Loucy (cell line): ENCODE measurements around the gene SMARCA1.

Experiments used
- H2AFZ ChIP-seq: fragments of 200-600 bp; sonication (generic); 2 replicates; pipeline ENCODE4 v1.6.0; 2016; ENCODE audit warnings: antibody characterized with exemption, mild to moderate bottlenecking, low read length, moderate library complexity
- H3F3A ChIP-seq: fragments of 200-600 bp; 2 replicates; pipeline ENCODE4 v1.6.0; 2016; ENCODE audit warnings: antibody characterized with exemption, low read depth, mild to moderate bottlenecking
- H3K27me3 ChIP-seq: fragments of 200-600 bp; sonication (generic); 2 replicates; pipeline ENCODE4 v1.6.1; 2014; ENCODE audit warnings: low read length, mild to moderate bottlenecking; ENCODE audit not compliant: insufficient read depth, poor library complexity, severe bottlenecking
- H3K36me3 ChIP-seq: fragments of 200-600 bp; sonication (generic); 2 replicates; pipeline ENCODE4 v1.6.1; 2016; ENCODE audit warnings: low read length; ENCODE audit not compliant: insufficient read depth
- H3K4me1 ChIP-seq: fragments of 200-600 bp; sonication (generic); 2 replicates; pipeline ENCODE4 v1.5.1; 2014; ENCODE audit warnings: low read length, mild to moderate bottlenecking; ENCODE audit not compliant: insufficient read depth, poor library complexity, severe bottlenecking
- H3K4me2 ChIP-seq: fragments of 200-600 bp; sonication (generic); 2 replicates; pipeline ENCODE4 v1.6.0; 2014; ENCODE audit warnings: antibody characterized with exemption, low read length, low read depth, mild to moderate bottlenecking; ENCODE audit not compliant: poor library complexity, severe bottlenecking
- H3K4me3 ChIP-seq: fragments of 200-600 bp; sonication (generic); 2 replicates; pipeline ENCODE4 v1.5.1; 2014; ENCODE audit warnings: low read length, mild to moderate bottlenecking, mixed read lengths; ENCODE audit not compliant: poor library complexity, severe bottlenecking
- H3K79me2 ChIP-seq: fragments of 200-600 bp; sonication (generic); 2 replicates; pipeline ENCODE4 v1.6.1; 2014; ENCODE audit warnings: low read length; ENCODE audit not compliant: insufficient read depth
- H3K9ac ChIP-seq: fragments of 200-600 bp; sonication (generic); 2 replicates; pipeline ENCODE4 v1.6.0; 2014; ENCODE audit warnings: mild to moderate bottlenecking, low read depth, low read length, moderate library complexity; ENCODE audit not compliant: poor library complexity, severe bottlenecking
- H3K9me2 ChIP-seq: fragments of 200-600 bp; sonication (generic); replicated peaks from 2 replicates; pipeline ENCODE4 v1.6.1; 2016; ENCODE audit warnings: low read depth, low read length, mixed read lengths
- H3K9me3 ChIP-seq: fragments of 200-600 bp; sonication (generic); 2 replicates; pipeline ENCODE4 v1.6.1; 2014; ENCODE audit warnings: mild to moderate bottlenecking, antibody characterized with exemption, low read length, low read depth; ENCODE audit not compliant: insufficient read depth
- H4K20me1 ChIP-seq: fragments of 200-600 bp; sonication (generic); 2 replicates; pipeline ENCODE4 v1.6.0; 2014; ENCODE audit warnings: antibody characterized with exemption, low read length, mild to moderate bottlenecking; ENCODE audit not compliant: insufficient read depth, poor library complexity, severe bottlenecking
- CTCF ChIP-seq: fragments of 200-600 bp; sonication (generic); conservative IDR thresholded peaks from 2 replicates; pipeline ENCODE4 v1.5.1; 2014; ENCODE audit warnings: mild to moderate bottlenecking, antibody characterized with exemption, low read length
- EZH2phosphoT487 ChIP-seq: fragments of 200-600 bp; IDR thresholded peaks from 2 replicates; pipeline ENCODE4 v1.6.1; 2018; ENCODE audit warnings: antibody characterized with exemption, mild to moderate bottlenecking, moderate library complexity, borderline replicate concordance

SMARCA1 gene

DNA sequence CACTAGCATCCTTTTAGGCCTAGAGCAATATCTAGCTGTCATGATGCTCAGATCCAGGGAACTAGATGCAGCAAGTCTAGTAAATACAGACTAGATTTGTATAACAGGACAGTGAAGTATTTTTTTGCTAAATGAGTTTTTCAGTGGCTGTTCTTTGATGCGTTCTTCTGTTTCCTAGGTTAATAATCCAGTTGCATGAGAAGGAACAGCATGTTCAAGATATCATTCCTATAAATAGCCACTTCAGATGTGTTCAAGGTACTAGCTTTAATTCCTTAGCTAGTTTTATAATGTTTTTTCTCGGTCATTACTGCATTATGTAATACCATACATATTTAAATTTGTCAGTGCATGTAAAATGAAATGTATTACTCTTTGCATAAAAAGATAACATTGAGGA lies 21.5 kb upstream of the SMARCA1 start:
- Histone ChIP-seq H3K79me2 (peaks cover 12% of the 10 kb centered on the region; the same call in 1 of the 2 replicates), H3K9ac (no peak overlapping the region), H3K9me2 (no peaks in the 10 kb centered on the region), H3F3A (no peaks in the 10 kb centered on the region), H3K36me3 (no peaks in the 10 kb centered on the region), H3K4me1 (peaks cover 9% of the 10 kb centered on the region), H3K4me2 (no peak overlapping the region), H3K4me3 (no peak overlapping the region), H3K27me3 (no peaks in the 10 kb centered on the region), H4K20me1 (no peaks in the 10 kb centered on the region), H3K9me3 (no peaks in the 10 kb centered on the region), H2AFZ (no peak overlapping the region)
- TF ChIP-seq EZH2phosphoT487 (no peak), CTCF (no peak)

- peak overlapping the region; percentile 73 for H3K9ac ChIP-seq
- H3K79me2 ChIP-seq, result peaks cover 12% of the 10 kb centered on the region; the same call in 1 of the 2 replicates
These were observed 17.5 kb upstream of the SMARCA1 start for GRCh38 chrX:129540722-129541184.

DNA sequence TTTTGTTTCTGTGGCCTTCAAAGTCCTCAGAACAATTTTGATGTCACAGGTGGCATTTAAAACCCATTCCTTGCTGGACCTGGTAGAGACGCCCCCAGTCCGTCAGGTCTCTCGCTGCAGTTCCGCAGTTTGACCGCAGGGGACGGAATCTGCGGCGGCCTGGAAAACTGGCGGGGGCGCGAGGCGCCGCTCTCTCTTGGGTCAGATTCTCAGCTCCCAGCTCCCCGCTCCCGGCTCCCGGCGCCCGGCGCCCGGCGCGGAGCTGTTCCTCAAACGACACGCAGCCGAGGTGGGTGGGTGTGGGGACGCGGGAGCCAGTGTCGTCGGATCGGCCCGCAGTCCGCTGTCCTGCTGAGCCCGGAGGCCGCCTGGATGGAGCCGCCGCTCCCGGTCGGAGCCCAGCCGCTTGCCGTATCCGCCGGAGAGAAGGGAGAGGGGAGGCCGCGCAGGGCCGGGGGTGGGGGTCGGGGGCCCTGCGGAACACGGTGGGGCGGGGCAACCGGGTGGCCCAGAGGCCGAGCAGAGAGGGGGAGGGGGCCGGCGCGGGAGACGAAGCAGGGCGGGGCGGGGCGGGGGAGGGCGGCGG lies 16.9 kb upstream of the SMARCA1 start, which contains the start of gene OCRL:
Gene OCRL (plus strand): TSS at position 192 of the 586 bp plus-strand sequence. CDS start 181 bp downstream, at position 373.
- Histone ChIP-seq H3K4me1 (peaks cover 9% of the 10 kb centered on the region), H3K9me2 (no peaks in the 10 kb centered on the region), H3F3A (no peaks in the 10 kb centered on the region), H3K27me3 (no peaks in the 10 kb centered on the region), H3K9me3 (no peaks in the 10 kb centered on the region), H4K20me1 (no peaks in the 10 kb centered on the region), H3K4me3 (peak within 1 kb of the TSS; percentile 84), H3K36me3 (no peaks in the 10 kb centered on the region), H2AFZ (peak within 1 kb of the TSS; percentile 73; the same call in 1 of the 2 replicates), H3K4me2 (peak within 1 kb of the TSS; percentile 84), H3K9ac (peak within 1 kb of the TSS; percentile 73), H3K79me2 (peaks cover 12% of the 10 kb centered on the region; the same call in 1 of the 2 replicates)
- TF ChIP-seq EZH2phosphoT487 (no peak), CTCF (peak; percentile 52)

More at GRCh38 chrX:129540722-129541184, 17.5 kb upstream of the SMARCA1 start:
- Histone ChIP-seq H2AFZ (peak overlapping the region; percentile 55; the same call in 1 of the 2 replicates), H3K27me3 (no peaks in the 10 kb centered on the region), H3K9me2 (no peaks in the 10 kb centered on the region), H3K4me1 (peaks cover 9% of the 10 kb centered on the region), H3F3A (no peaks in the 10 kb centered on the region), H3K9me3 (no peaks in the 10 kb centered on the region), H3K4me2 (peak overlapping the region; percentile 84), H3K36me3 (no peaks in the 10 kb centered on the region), H3K4me3 (peak overlapping the region; percentile 84), H4K20me1 (no peaks in the 10 kb centered on the region)
- TF ChIP-seq EZH2phosphoT487, result no peak
- no peak for TF ChIP-seq CTCF
